Nucleus accumbens (tissue), 56 donors: ENCODE data around the gene HOXA3.

ENCODE experiments used
- DNase-seq, 56 donors: peaks; one replicate each; lab custom pipeline; 2025; lab: John Stamatoyannopoulos, UW

HOXA3 gene

DNA sequence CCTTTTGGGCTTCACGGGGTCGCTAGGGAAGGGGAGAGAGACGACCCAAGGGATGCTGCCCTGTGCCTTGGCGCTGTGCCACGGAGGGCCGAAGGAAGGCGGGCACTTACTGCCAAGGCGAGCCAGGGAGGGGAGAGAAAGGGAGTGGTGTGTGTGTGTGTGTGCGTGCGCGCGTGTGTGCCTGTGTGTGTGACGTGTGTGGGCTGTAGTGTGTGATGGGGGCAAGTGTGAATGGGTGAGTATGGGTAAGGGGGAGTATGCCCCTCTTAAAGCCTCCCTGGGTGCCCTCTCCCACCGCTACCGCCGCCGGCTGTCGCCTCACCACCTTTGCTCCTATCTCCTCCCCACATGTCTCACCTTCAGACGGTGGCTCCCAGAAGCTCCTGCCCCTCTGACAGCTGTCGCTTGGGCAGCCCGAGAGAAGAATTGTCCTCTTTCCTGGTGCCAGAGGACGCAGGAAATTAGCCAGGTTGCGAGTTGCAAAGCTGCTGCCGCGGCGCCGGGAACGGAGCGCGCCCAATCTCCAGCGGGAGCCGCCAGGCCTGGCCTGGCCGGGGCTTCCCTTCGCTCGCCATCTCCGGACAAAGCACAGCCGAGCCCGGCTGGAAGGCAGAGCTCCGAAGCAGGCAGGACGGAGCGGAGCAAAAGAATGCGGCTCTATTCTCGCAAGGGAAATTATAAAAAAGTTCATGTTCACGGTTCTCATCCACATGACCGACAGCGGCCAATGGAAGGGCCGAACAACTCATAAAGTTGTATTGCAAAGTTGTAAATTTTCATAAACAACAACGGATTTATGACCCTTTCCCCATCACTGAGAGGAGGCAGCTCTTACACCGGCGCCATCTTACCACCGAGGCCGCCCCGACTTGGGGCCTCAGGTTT is at the start of gene HOXA3:
Gene HOXA3, minus strand, starts transcription at position 653 of the 885 bp plus-strand sequence. CDS start 41,943 bp downstream, outside the sequence.
- no peak for DNase-seq

DNA sequence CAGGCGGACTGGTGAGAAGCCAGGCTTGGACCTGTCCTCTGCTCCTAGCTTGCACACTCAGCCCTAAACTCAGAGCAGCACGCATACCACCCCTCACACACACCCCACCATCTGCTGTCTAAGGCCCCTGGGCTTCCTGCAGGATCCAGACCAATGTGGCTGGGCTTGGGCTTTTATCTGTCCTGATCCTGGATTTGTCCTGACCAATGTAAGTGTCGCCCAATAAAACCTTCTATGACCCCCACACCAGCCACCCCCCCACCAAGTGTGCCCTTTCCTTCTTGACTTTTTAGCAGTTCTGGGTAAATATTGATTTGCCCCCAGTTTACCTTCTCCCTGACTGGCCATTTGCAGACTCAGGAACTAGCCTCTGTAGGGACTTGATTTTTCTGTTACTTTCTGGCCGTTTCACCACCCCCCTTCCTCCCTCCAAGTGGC is 49.2 kb upstream of the HOXA3 start:
- DNase-seq = no peak

DNA sequence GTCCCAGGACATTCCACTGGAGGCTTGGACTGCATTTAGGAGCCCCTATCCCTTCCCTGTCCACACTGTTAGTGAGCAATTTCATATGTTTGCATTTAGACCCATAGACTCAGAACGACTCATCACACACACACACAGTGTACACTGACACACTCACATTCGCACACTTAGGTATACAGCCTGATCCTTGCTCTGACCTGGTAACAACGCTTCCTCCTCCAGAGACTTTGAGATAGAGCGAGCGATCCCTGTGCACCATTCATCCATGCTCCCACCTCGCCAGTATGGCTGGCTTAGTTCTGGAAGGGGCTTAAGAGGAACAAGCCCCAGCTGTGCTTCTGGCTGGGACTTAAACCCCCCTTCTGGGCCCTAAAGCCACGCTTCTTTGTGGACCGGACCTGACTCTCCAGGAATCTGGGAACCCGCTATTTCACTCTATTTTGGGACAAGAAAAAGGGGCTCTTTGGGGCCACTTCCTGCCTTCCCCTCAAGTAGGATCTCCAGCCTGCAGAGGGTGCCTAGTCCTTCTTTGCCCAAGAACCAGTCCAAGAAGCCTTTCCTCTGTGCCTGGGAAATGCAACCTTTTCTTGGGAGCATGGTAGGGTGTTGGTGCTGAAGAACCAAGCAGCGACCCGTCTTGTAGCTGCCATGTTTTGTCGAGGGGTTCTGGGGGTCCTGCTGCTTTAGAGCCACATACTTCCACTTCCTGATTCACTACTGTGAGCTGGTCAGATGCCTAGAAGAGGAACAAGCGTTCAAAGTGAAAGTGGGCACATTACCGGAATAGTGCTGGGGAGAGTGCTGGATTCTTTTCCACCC is 48.6 kb upstream of the HOXA3 start:
- DNase-seq = no peak

DNA sequence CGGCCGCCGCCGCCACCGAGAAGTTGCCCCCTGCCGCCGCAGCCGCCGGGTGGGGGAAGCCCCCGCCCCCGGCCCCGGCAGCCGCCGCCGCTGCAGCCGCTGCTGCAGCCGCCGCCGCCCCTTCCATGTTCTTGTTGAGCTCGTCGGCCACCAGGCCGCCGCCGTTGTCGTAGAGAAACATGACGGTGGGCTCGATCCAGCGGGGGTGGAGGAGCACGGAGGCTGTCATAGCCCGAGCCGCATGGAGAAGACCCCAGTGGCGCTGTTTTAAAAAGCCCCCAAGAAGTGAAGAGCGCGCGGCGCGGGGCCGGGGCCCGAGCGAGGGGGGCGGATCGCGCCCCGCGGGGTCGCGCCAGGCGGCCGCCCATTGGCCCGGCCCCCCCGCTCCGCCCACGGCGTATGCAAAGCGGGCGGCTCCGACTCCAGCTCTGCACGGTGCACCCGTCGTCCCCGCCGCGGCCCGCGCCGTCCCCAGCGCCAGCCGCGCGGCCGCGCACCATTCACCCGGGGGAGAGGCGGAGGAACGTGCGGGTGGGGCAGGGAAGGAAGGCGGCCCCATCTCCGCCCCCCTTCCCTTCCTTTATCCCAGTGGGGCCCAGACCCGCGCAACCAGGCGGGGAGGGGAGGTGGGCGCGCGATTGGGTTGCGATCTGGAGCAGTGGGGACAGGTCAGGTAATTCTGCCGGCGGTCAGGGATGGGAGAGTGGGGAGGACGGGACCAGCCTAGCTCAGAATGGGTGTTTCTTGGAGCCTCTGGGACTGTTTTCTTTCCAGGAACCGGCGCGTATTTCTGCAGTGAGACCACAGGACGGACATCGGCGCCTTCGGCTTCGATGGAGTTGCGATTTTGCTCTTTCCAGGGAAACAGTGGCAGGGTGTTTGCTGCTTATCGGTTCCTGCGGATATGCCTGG is 47.7 kb upstream of the HOXA3 start, which contains the start of gene HOXA13:
Gene HOXA13, minus strand, starts transcription at position 243 of the 912 bp plus-strand sequence. Its CDS starts 14 bp downstream, at position 229.
- DNase-seq = no peak

DNA sequence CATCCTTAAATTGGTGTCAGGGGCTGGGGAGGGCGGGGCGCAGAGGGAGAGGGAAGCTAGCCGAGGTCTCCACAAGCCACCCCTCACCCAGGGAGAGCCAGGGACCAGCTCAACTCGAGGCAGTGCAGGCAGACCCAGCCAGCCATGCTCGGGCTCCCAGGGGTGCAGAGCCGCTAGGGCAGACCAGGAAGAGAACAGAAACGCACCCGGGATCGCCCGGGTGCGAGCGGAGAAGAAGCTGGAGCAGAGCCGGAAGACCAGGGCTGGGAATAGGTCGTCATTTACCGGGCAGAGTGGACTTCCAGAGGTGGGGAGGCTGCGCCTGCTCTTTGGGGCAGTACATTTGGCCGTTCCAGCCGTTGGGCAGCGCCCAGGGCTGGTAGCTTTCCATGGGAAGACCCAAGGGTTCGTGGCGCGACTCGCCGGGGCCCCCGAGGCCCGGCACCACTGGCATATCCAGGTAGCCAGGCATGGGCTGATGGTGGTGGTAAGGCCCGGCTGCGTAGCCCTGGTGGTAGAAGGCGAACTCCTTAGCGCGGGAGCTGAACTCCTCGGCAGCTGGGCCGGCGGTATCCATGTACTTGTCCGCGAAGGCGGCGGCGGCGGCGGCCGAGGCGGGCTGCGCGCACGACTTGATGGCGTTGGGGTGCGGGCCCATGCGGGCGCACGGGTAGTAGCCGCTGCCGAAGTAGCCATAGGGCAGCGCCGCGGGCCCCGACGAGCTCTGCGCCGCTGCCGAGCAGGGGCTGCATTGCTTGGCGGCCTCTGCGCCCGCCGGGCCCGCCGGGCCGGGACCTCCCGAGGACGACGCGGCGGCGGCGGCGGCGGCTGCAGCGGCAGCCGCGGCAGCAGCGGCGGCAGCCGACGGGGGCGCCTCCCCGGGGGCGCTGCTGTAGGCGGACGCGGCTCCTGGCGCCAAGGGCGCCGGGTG is 46.8 kb upstream of the HOXA3 start:
- no peak for DNase-seq

DNA sequence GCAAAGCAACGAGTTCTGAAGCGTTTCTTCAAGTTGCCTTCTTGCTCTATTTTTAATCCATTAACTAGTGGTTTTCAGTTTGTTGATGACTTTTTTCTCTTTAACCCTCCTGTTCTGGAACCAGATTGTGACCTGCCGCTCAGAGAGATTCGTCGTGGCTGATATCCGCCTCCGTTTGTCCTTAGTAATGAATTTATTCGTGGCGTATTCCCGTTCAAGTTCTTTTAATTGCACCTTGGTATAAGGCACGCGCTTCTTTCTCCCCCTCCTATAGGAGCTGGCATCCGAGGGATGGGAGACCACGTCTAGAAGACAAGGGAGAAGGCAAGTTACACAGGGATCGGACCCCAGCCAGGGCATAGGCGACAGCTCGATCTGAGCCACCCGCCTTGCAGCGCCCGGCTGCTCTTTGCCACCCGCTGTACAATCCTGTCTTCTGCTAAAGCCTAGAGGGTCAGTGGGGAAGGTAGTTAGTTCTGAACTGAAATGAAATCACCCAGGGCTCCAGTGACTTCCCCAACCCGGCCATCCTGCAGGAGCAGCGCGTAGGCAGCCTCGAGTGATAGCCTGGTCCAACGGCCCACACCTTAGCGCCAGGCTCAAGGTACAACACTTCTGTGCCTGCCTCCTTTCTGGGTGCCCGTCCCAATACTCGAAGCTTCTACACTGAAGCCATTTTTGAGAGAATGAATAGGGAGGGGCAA is 45.9 kb upstream of the HOXA3 start:
- DNase-seq = no peak

DNA sequence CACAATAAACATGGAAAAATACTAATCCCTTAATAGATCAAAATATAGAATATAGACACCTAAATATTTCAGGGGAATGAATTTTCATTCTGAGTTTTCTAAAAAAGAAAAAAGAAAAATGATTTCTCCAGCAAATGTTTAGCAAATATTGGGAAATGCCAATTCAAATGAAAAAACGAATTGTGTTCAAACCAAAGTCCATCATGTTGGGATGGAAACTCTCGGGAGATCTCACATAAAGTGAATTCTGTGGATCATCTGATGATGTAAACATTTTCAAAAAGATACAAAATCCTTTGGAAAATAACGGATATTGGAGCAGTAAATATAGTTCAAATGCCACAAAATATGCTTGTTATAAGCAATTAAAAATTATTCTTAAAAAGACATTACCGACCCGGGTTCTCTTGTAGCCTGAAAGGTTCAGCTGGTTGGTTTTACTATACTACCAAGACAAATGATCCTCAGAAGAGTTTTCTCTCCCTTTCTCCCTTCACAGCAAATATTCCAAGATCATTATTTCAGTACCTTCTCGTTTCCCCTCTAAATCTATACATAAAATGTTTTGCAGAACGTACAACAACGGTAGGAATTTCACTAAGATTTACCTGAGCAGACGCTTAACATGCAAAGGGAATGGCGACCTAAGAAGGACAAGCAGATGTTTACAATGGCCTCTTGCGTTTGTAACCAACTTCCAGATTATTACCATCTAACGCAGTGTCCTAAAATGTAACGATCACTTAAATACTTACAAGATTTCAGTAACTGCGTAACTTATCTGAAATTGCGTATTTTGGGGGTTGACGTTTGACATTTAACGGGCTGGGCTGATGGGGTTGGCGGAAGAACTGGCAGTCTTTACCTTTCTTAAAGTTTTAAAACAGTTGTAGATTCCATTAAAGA is 45.0 kb upstream of the HOXA3 start:
- no peak for DNase-seq

DNA sequence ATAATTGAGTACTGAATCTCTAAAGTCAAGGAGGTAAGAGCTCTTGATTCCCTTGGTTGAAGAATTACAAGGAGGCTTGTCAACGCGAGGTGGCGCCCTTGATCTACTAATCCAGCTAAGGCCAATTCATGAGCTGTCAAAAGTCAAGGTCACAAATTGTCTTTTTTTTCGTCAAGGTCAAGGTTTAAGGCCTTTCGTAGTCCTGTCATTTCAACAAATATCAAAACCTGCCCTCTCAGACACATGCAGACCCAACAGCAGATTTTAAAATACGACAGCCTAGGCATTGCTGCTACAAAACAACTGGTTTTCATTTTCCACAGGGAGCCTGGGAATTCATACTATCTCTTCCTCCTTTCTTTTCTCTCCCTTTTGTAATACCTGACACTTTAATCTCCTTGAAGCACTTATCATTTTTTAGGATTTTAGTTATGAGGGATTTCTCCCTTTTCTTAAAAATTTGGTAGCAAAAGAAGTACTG is 43.9 kb upstream of the HOXA3 start:
- peak in 49 of 56 donors; percentile 2 to 89 (median 50) for DNase-seq

DNA sequence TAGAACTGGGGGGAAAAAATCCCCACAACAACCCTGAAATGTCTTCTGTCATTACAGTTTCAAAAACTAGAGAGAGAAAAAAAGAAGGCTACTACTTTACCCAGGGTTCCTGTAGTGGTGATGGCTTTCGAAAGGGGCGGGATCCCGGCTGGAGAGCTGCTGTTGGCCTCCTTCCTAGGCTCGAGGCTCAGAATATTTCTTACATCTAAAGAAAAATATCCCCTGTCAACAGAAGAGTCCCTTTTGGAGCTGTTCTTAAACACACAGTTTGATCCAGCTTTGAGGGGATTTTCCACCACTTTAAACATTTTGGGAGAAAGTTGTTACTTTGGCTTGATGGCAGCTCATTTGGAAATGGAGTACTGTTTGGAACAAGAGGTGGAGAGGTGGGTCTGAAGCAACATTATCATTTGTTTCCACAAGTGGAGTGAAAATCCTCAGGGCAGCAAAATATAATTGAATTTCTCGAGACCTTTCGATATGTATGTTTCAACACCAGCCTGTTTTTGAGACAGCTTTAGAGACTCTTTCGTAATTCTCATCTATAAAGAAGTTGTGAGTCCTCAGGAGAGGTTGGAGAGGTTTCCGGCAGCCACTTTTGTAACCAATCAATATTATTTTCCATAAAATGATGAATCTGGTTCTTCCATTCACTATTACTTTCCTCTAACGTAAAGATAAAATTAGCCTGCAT is 42.5 kb upstream of the HOXA3 start:
- DNase-seq = no peak

DNA sequence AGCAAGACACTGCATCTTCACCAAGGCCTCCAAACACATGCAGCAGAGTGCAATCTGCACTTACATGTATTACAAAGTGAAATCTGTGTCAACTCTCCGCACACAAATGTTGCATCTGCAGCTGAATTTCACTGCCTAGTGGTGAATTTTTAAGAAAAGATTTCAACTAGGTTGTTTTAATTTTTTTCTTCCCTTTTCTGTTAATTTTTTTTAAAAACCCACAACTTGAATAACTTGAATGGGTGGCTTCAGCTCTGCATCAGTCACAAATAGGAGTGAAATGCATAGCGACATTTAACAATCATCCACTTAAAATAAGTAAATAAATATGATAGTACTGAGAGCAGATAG is 41.6 kb upstream of the HOXA3 start:
- no peak for DNase-seq

DNA sequence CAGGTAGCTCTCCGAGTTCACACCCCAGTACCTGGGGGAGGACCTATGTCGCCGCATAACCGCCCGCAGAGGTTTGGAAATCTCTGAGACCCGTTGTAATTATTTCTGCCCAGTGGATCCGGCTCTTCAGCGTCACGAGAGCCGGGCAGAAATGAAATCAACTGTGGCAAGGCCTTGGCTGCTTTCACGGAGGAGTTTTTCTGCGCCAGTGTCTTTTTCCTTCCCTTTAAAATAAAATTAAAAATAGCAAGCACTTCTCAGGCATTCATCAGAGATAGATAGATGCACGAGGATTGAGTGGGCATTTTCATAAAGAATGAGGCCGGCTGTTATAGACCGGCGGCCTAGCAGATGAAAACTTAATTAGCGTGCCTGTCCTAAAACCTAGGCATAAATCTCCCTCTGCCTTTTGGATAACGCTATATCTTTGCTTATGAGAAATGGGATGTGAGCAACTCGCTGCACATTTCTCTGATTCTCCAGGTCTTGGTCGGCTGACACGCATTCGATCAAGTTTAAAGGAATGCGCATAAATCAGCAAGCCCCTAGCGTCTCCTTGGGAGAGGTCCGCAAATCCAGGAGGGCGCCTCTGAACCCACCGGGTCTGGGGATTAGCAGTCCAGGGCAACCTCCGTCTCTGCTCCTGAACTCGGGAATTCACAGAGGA is 41.1 kb upstream of the HOXA3 start:
- no peak for DNase-seq

DNA sequence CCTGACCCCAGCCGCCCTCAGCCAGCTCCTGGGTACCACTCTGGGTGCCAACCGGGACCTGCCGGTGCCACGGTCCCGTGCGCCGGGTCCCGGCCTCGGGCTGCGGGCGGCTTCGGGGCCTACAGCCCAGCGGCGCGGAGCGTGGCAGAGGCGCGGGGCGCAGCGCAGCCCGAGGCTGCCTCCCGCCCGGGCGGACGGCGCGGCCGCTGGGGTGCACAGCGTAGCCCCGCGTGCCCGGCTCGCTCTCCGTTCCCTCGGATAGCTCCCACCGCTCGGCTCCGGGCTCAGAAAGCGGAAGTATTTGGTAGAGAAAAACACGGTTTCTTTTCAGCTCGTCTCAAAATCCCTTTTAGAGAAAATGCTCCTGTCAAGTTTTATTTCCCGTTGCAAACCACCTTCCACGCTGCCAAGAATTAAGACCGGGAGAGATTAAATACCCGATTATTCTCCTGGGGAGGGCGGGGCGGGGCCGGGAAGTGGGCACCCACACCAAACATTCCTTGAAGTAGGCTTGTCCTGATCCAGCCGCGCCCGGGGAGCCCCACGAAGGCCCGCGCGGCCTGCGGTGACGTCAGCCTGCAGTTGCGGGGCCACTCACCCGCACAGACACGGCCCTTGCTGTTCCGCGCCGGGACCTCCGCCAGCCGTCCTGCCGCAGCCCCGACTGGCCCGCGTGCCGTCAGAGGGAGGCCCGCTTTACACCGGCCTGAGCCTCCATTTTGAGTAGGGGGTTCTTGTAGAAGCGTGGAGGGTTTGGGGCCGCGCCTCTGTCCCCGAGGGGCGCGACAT is 40.4 kb upstream of the HOXA3 start:
- DNase-seq = no peak

DNA sequence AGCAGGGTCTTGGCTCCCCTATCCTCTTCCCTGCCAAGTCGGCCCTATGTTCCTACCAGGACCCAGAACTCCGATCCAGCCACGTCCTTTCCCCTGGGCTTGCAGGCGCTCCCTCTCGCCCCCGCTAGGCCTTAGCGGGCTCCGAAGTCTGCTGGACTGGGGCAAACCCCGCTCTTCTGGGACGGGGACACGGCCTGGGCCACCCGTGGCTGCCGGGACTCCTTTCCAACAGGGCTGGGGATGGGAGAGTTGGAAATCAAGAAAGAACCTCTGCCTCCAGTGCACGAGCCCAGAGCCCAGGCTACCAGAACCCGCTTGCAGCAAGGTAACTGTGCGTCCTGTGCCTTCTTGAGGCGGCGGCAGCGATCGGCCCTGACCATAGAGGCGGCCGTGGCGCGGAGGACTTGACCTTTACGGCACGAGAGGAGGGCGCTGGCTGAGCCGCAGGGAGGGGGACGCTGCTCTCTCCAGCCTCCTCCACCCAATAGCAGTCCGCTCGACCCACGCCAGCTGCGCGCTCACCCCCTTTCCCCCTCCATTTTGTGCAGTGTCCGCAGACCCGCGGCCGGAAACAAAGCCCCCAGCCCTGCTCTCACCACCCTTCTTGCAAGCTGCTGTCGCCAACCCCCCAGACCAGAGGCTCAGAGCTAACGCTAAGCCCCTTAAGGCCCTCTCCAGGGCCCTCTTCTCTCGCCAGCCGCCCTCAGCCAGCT is 39.6 kb upstream of the HOXA3 start:
- no peak for DNase-seq

DNA sequence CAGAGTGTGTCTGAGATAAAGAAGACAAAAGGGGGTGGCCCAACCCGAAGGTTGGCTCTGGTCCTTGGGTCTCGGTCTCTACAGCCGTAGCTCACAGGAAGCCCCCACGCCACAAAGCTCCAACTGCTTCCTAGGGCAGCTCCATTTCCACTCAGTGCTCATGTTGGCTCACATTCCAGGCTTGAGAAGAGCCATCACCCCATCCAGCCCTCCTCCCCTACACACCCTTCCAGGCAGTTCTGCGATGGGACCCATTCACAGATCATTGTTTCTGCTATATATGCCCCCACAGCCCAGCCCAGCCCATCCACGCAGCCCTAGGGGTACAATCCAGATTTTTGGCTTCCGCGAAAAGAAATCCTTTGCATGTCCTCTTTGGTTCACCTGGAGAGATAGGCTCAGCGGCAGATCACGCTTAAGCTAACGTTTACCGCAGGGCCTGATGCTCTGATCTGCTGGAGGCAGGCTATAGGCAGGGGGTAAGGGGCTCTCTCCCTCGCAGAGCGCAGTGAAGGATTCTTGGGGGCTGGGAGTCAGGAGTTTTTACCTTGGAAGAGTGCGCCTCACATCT is 38.9 kb upstream of the HOXA3 start:
- DNase-seq = no peak
